Nephron (organoid): ENCODE data around the gene ABCC12.

Experiments used
- H3K27ac Mint-ChIP-seq, 3 experiments: 2 replicates each; pipeline ENCODE4 v1.8.0; 2020; ENCODE audit warnings: mixed read lengths in 3 of 3, mild to moderate bottlenecking in 2 of 3, moderate library complexity in 1 of 3
- H3K27me3 Mint-ChIP-seq: 2 replicates; pipeline ENCODE4 v1.8.0; 2021; ENCODE audit warnings: low read depth, mild to moderate bottlenecking, moderate library complexity, mixed read lengths
- H3K36me3 Mint-ChIP-seq: 2 replicates; pipeline ENCODE4 v1.8.0; 2020; ENCODE audit warnings: low read depth, mixed read lengths
- H3K4me1 Mint-ChIP-seq: 2 replicates; pipeline ENCODE4 v1.8.0; 2020; ENCODE audit warnings: mixed read lengths
- H3K4me3 Mint-ChIP-seq, 3 experiments: 2 replicates each; pipeline ENCODE4 v1.8.0; 2020; ENCODE audit warnings: mild to moderate bottlenecking in 3 of 3, mixed read lengths in 3 of 3, moderate library complexity in 2 of 3
- H3K9me3 Mint-ChIP-seq: 2 replicates; pipeline ENCODE4 v1.8.0; 2020; ENCODE audit warnings: mixed read lengths
- CTCF ChIP-seq, 3 experiments: fragments of 200-600 bp; sonication (generic); IDR thresholded peaks; one replicate each; pipeline ENCODE4 v1.5.0; 2021; ENCODE audit warnings: antibody characterized with exemption in 3 of 3; ENCODE audit not compliant: unreplicated experiment in 3 of 3

The ABCC12 gene

GRCh38 chr16:48118841-48119240 is 37.0 kb downstream of the ABCC12 start:
- Mint-ChIP-seq H3K4me1 (no peaks in the 10 kb centered on the region), H3K4me3 (no peak overlapping the region), H3K27me3 (peaks cover 7% of the 10 kb centered on the region), H3K9me3 (no peaks in the 10 kb centered on the region), H3K27ac (no peak overlapping the region), H3K36me3 (no peaks in the 10 kb centered on the region)
- TF ChIP-seq CTCF (IDR thresholded peaks at IDR 0.05; ENCODE audit: unreplicated experiment in 3 of 3): no peak

- no peaks in the 10 kb centered on the region for H3K9me3 Mint-ChIP-seq
- no peak overlapping the region for H3K27ac Mint-ChIP-seq
- peak; percentile 48 to 72 (median 61) for TF ChIP-seq CTCF (IDR thresholded peaks at IDR 0.05; ENCODE audit: unreplicated experiment in 3 of 3)
- peaks cover 6% of the 10 kb centered on the region for H3K4me1 Mint-ChIP-seq
- peaks cover 12% of the 10 kb centered on the region for H3K27me3 Mint-ChIP-seq
- no peak overlapping the region for H3K4me3 Mint-ChIP-seq
- H3K36me3 Mint-ChIP-seq: no peaks in the 10 kb centered on the region
These were observed 38.3 kb downstream of the ABCC12 start for GRCh38 chr16:48117217-48118105.

- Mint-ChIP-seq H3K27me3 (peaks cover 14% of the 10 kb centered on the region), H3K4me3 (no peak overlapping the region), H3K4me1 (peaks cover 6% of the 10 kb centered on the region), H3K9me3 (no peaks in the 10 kb centered on the region), H3K36me3 (no peaks in the 10 kb centered on the region), H3K27ac (no peak overlapping the region)
- TF ChIP-seq CTCF (IDR thresholded peaks at IDR 0.05; ENCODE audit: unreplicated experiment in 3 of 3): no peak
These were observed 40.5 kb downstream of the ABCC12 start for GRCh38 chr16:48115299-48115698.

GRCh38 chr16:48114410-48114809 is 41.4 kb downstream of the ABCC12 start:
- Mint-ChIP-seq H3K27me3 (peaks cover 14% of the 10 kb centered on the region), H3K4me1 (peaks cover 6% of the 10 kb centered on the region), H3K36me3 (no peaks in the 10 kb centered on the region), H3K4me3 (no peak overlapping the region), H3K9me3 (no peaks in the 10 kb centered on the region), H3K27ac (no peak overlapping the region)
- TF ChIP-seq CTCF (IDR thresholded peaks at IDR 0.05; ENCODE audit: unreplicated experiment in 3 of 3): no peak

GRCh38 chr16:48113471-48113870 is 42.3 kb downstream of the ABCC12 start:
- Mint-ChIP-seq H3K27me3 (peaks cover 14% of the 10 kb centered on the region), H3K4me1 (peaks cover 6% of the 10 kb centered on the region), H3K36me3 (no peaks in the 10 kb centered on the region), H3K4me3 (no peak overlapping the region), H3K9me3 (no peaks in the 10 kb centered on the region), H3K27ac (no peak overlapping the region)
- TF ChIP-seq CTCF (IDR thresholded peaks at IDR 0.05; ENCODE audit: unreplicated experiment in 3 of 3): no peak

- H3K4me3 Mint-ChIP-seq: no peak overlapping the region
- H3K27me3 Mint-ChIP-seq: peaks cover 14% of the 10 kb centered on the region
- H3K27ac Mint-ChIP-seq: no peak overlapping the region
- H3K9me3 Mint-ChIP-seq: no peaks in the 10 kb centered on the region
- TF ChIP-seq CTCF (IDR thresholded peaks at IDR 0.05; ENCODE audit: unreplicated experiment in 3 of 3): no peak
- H3K36me3 Mint-ChIP-seq: no peaks in the 10 kb centered on the region
- peaks cover 6% of the 10 kb centered on the region for H3K4me1 Mint-ChIP-seq
These were observed 42.8 kb downstream of the ABCC12 start for GRCh38 chr16:48113001-48113400.
